C1 segment of cervical spinal cord (tissue), 14 donors: ENCODE data around the gene BOLL.
A peak's percentile ranks its signal among the peaks of the same experiment; 100 is the strongest.
"Not testable (repeated sequence)": the region's sequence is repeated elsewhere in the genome, so short reads cannot be mapped to it uniquely, and the experiment has no call there.

Experiments used
- DNase-seq, 14 donors: peaks; one replicate each; lab custom pipeline; 2025; lab: John Stamatoyannopoulos, UW

Gene BOLL

GRCh38 chr2:197798187-197798586 lies 13.1 kb upstream of the BOLL start:
- DNase-seq = no peak

GRCh38 chr2:197795277-197795676 lies 10.2 kb upstream of the BOLL start:
- DNase-seq = no peak

- no peak for DNase-seq
These were observed 8.3 kb upstream of the BOLL start for GRCh38 chr2:197793456-197793855.

GRCh38 chr2:197786010-197786877 lies 1.1 kb upstream of the BOLL start:
- no peak for DNase-seq

GRCh38 chr2:197782126-197782525 lies 3.0 kb downstream of the BOLL start:
- DNase-seq = no peak

GRCh38 chr2:197779261-197779660 lies 5.9 kb downstream of the BOLL start:
- no peak for DNase-seq

GRCh38 chr2:197777823-197778407 lies 7.2 kb downstream of the BOLL start:
- DNase-seq = no peak

GRCh38 chr2:197760293-197760657 lies 24.8 kb downstream of the BOLL start:
- DNase-seq = no peak

- DNase-seq = no peak
These were observed 25.4 kb downstream of the BOLL start for GRCh38 chr2:197759625-197760292.

- DNase-seq = no peak
These were observed 26.1 kb downstream of the BOLL start for GRCh38 chr2:197759013-197759412.

- no peak for DNase-seq
These were observed 44.9 kb downstream of the BOLL start for GRCh38 chr2:197740200-197740599.

- not testable (repeated sequence) for DNase-seq
These were observed 56.3 kb downstream of the BOLL start for GRCh38 chr2:197728555-197729544.

GRCh38 chr2:197727011-197727410 lies 58.1 kb downstream of the BOLL start:
- DNase-seq = no peak

- DNase-seq = no peak
These were observed 67.3 kb downstream of the BOLL start for GRCh38 chr2:197717863-197718262.

GRCh38 chr2:197713271-197713670 lies 71.8 kb downstream of the BOLL start:
- no peak for DNase-seq

GRCh38 chr2:197711578-197711977 lies 73.5 kb downstream of the BOLL start:
- no peak for DNase-seq

- DNase-seq = no peak
These were observed 74.6 kb downstream of the BOLL start for GRCh38 chr2:197710424-197711042.

GRCh38 chr2:197709140-197709539 lies 76.0 kb downstream of the BOLL start:
- not testable (repeated sequence) for DNase-seq

- DNase-seq = no peak
These were observed 76.8 kb downstream of the BOLL start for GRCh38 chr2:197708331-197708730.

- peak in 1 of 14 donors; percentile 23 for DNase-seq
These were observed 77.6 kb downstream of the BOLL start for GRCh38 chr2:197707316-197708213.
